PC-3 (cell line): ENCODE results near the gene EVA1A. TPM values are rescaled to one million over a fixed set of nuclear protein-coding genes. Genes with fewer than 3 reads are reported as not detected.

ENCODE experiments used
- ATAC-seq: fragments of 200-7000 bp; cut with Tn5 transposase; 2 replicates; pipeline ENCODE4 v1.9.1; 2020; ENCODE audit warnings: mild to moderate bottlenecking, moderate library complexity
- BruUV-seq: library from RNA; stranded (reverse); fragments of 400-500 nt; replicated peaks from 2 replicates; lab custom pipeline; 2021; lab: Mats Ljungman, UMichigan
- CTCF ChIA-PET: fragments of 300-600 bp; sonication (Branson Sonifier 250); formaldehyde crosslinking; loops from one replicate; lab custom pipeline; 2022; ENCODE audit warnings: antibody characterized with exemption; lab: Charles Lee
- POLR2A ChIA-PET: fragments of 300-600 bp; sonication (Branson Sonifier 250); formaldehyde crosslinking; loops from one replicate; lab custom pipeline; 2022; ENCODE audit warnings: antibody characterized with exemption; ENCODE audit not compliant: unreplicated experiment; lab: Charles Lee
- DNase-seq: peaks from one replicate; pipeline ENCODE4 v3.0.0-alpha.2; 2015
- H2AFZ ChIP-seq: fragments of 300-600 bp; sonication (generic); 2 replicates; pipeline ENCODE4 v1.6.0; 2016; ENCODE audit warnings: antibody characterized with exemption, low read length
- H3F3A ChIP-seq: fragments of 300-600 bp; sonication (generic); one replicate; pipeline ENCODE4 v1.6.0; 2017; ENCODE audit warnings: antibody characterized with exemption, low read length, control low read depth, mild to moderate bottlenecking; ENCODE audit not compliant: unreplicated experiment
- H3K27ac ChIP-seq: fragments of 300-600 bp; sonication (generic); 2 replicates; pipeline ENCODE4 v1.5.1; 2016; ENCODE audit warnings: mild to moderate bottlenecking, low read length
- H3K27me3 ChIP-seq: fragments of 300-600 bp; sonication (generic); 2 replicates; pipeline ENCODE4 v1.6.1; 2016; ENCODE audit warnings: low read length, mixed read lengths
- H3K36me3 ChIP-seq: fragments of 300-600 bp; sonication (generic); 2 replicates; pipeline ENCODE4 v1.6.1; 2016; ENCODE audit warnings: low read depth, mixed run types, low read length, mixed read lengths
- H3K4me1 ChIP-seq: fragments of 300-600 bp; sonication (generic); 2 replicates; pipeline ENCODE4 v1.5.1; 2016; ENCODE audit warnings: low read length; ENCODE audit not compliant: insufficient read depth
- H3K4me2 ChIP-seq: fragments of 300-600 bp; sonication (generic); 2 replicates; pipeline ENCODE4 v1.6.0; 2016; ENCODE audit warnings: low read length
- H3K4me3 ChIP-seq: fragments of 300-600 bp; sonication (generic); 2 replicates; pipeline ENCODE4 v1.5.1; 2016; ENCODE audit warnings: mild to moderate bottlenecking, low read length, mixed read lengths
- H3K79me2 ChIP-seq: fragments of 300-600 bp; sonication (generic); 2 replicates; pipeline ENCODE4 v1.6.1; 2017; ENCODE audit warnings: low read length, mixed read lengths
- H3K9ac ChIP-seq: fragments of 300-600 bp; sonication (generic); 2 replicates; pipeline ENCODE4 v1.6.0; 2016; ENCODE audit warnings: mild to moderate bottlenecking, low read length
- H3K9me2 ChIP-seq: fragments of 300-600 bp; sonication (generic); replicated peaks from 2 replicates; pipeline ENCODE4 v1.6.1; 2016; ENCODE audit warnings: mixed run types, low read length, mixed read lengths
- H3K9me3 ChIP-seq: fragments of 300-600 bp; sonication (generic); 2 replicates; pipeline ENCODE4 v1.6.1; 2016; ENCODE audit warnings: low read length, mixed read lengths
- H4K20me1 ChIP-seq: fragments of 300-600 bp; sonication (generic); 2 replicates; pipeline ENCODE4 v1.6.1; 2016; ENCODE audit warnings: low read length, mixed read lengths
- EZH2 ChIP-seq: fragments of 300-600 bp; sonication (generic); IDR thresholded peaks from one replicate; pipeline ENCODE4 v1.6.1; 2017; ENCODE audit warnings: antibody characterized with exemption, mild to moderate bottlenecking, low read length; ENCODE audit not compliant: unreplicated experiment
- EZH2phosphoT487 ChIP-seq: fragments of 300-600 bp; sonication (generic); IDR thresholded peaks from 2 replicates; pipeline ENCODE4 v1.6.1; 2018; ENCODE audit warnings: mild to moderate bottlenecking, antibody characterized with exemption, low read length, borderline replicate concordance
- intact Hi-C: fragments of 100-400 bp; cut with micrococcal nuclease; formaldehyde crosslinking; loops from 2 replicates; pipeline ENCODE4 v1.9.0; 2023
- total RNA-seq: library from RNA; depleted of rRNA; stranded (reverse); fragments of >200 nt; gene quantifications from 2 replicates; pipeline ENCODE4 v1.2.3, GENCODE V29; 2014
- TF ChIP-seq, protein P1 (sequence below): fragments of 300-600 bp; sonication (generic); conservative IDR thresholded peaks from 2 replicates; pipeline ENCODE4 v1.5.1; 2017; ENCODE audit warnings: antibody characterized with exemption, low read depth, mild to moderate bottlenecking, low read length

The EVA1A gene
- total RNA-seq, 1 experiment from 2014 or later = 48.9 TPM

DNA sequence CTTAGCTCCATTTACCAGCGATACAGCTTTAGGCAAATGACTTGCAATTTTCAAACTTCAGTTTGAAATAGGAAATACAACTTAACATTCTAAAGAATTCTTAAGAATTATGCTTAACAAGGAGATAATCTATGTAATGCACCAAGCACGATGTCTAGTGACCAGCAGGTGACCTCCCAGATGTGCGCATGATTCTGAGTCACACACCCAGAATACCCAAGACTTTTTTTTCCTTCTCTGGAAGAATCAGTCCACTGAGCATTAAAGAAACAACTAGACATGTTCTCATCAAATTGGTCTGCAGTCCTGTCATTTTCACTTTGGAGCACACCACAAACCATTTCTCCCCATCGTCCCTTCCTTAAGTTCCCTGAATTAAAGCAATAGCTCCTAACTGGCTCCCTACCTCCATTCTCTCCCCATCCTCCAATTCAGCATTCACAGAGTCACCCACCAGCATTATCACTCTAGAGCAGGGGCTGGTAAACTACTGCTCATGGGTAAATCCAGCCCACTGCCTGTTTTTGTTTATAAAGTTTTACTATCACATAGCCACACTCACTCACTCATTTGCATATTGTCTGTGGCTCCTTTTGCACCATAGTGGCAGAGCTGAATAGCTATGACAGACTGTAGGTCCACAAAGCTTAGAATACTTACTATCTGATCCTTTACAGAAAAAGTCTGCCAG is 13.2 kb downstream of the EVA1A start:
- TF ChIP-seq, protein P1, sequence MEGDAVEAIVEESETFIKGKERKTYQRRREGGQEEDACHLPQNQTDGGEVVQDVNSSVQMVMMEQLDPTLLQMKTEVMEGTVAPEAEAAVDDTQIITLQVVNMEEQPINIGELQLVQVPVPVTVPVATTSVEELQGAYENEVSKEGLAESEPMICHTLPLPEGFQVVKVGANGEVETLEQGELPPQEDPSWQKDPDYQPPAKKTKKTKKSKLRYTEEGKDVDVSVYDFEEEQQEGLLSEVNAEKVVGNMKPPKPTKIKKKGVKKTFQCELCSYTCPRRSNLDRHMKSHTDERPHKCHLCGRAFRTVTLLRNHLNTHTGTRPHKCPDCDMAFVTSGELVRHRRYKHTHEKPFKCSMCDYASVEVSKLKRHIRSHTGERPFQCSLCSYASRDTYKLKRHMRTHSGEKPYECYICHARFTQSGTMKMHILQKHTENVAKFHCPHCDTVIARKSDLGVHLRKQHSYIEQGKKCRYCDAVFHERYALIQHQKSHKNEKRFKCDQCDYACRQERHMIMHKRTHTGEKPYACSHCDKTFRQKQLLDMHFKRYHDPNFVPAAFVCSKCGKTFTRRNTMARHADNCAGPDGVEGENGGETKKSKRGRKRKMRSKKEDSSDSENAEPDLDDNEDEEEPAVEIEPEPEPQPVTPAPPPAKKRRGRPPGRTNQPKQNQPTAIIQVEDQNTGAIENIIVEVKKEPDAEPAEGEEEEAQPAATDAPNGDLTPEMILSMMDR = no peak
- TF ChIP-seq EZH2 (no peak), EZH2phosphoT487 (no peak)
- no peak for ATAC-seq

DNA sequence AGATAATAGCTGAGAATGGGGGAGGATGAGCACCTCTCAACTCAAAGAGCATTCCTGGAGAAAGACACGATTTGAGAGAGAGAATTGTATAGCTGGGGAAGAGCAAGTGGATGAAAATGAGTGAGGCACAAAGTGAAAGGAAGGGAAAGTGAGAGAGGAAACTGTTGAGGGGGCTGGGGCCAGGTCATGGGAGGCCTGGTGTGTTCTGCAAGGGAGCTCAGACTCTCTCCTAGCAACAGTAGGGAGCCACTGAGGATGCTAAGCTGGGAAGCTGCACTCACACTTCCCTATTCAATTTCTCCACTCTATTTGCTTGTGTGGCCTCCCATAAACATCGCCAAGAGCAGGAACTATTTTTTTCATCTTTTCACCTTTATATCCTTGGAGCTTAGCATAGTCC is 14.8 kb downstream of the EVA1A start:
- H3K79me2 ChIP-seq = no peaks in the 10 kb centered on the region
- H3K9me3 ChIP-seq = no peaks in the 10 kb centered on the region
- POLR2A ChIA-PET = no interaction called here
- no peak overlapping the region for H3K4me2 ChIP-seq
- H3K36me3 ChIP-seq = peaks cover 4% of the 10 kb centered on the region; the same call in 1 of the 2 replicates
- H4K20me1 ChIP-seq = no peaks in the 10 kb centered on the region
- no peak overlapping the region for H2AFZ ChIP-seq
- DNase-seq (no peak), ATAC-seq (no peak)
- no peak overlapping the region for H3K9ac ChIP-seq
- H3K27ac ChIP-seq = no peak overlapping the region
- no peak overlapping the region for H3K4me3 ChIP-seq
- no peaks in the 10 kb centered on the region for H3K27me3 ChIP-seq
- BruUV-seq = no TSS peak
- TF ChIP-seq EZH2phosphoT487 = no peak
- no peak for TF ChIP-seq EZH2
- TF ChIP-seq, protein P1 = no peak
- CTCF ChIA-PET = interaction anchor here (0.6 kb wide), 1 partner anchor 65 kb away, joined by 3 read pairs; no protein-coding TSS in a partner anchor
- no peaks in the 10 kb centered on the region for H3F3A ChIP-seq
- H3K9me2 ChIP-seq = no peaks in the 10 kb centered on the region
- intact Hi-C loops = no loop called here
- H3K4me1 ChIP-seq = peaks cover 13% of the 10 kb centered on the region

More for the DNA sequence above, 13.2 kb downstream of the EVA1A start:
- Histone ChIP-seq H3K9me2 (no peaks in the 10 kb centered on the region), H3K4me3 (no peak overlapping the region), H2AFZ (no peak overlapping the region), H3K27ac (no peak overlapping the region), H3K9me3 (no peaks in the 10 kb centered on the region), H3K4me2 (no peak overlapping the region), H3K4me1 (peaks cover 13% of the 10 kb centered on the region), H3F3A (no peaks in the 10 kb centered on the region), H3K36me3 (peaks cover 4% of the 10 kb centered on the region; the same call in 1 of the 2 replicates), H3K9ac (no peak overlapping the region), H3K27me3 (no peaks in the 10 kb centered on the region), H4K20me1 (no peaks in the 10 kb centered on the region), H3K79me2 (no peaks in the 10 kb centered on the region)
- ChIA-PET CTCF (no interaction called here), POLR2A (interaction anchor here (0.6 kb wide), 1 partner anchor 11 kb away, joined by 4 read pairs; no protein-coding TSS in a partner anchor)
- DNase-seq = no peak
- BruUV-seq = no TSS peak
- intact Hi-C loops = no loop called here

DNA sequence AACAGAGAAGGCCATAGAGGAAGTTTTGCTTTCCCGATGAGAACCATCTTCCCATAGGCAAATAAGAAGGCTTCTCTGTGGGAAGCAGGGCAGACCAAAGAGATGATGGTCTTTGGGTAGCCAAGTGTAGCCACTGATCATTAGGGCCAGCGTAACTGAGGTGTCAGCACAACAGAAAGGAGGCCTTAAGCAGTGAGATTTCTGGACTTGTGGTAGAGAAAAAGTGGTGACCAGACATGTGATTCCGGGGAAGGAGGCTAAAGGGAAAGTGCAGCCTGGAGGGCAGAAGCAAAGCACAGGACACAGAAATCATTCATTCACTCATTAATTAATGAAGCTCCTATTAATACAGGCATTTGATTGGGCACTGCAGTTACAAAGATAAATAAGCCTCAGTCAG is 15.4 kb downstream of the EVA1A start:
- no peaks in the 10 kb centered on the region for H4K20me1 ChIP-seq
- no peak overlapping the region for H3K9ac ChIP-seq
- ATAC-seq = no peak
- H3K79me2 ChIP-seq = no peaks in the 10 kb centered on the region
- ChIA-PET POLR2A (no interaction called here), CTCF (no interaction called here)
- no peak for TF ChIP-seq EZH2
- no peak for TF ChIP-seq EZH2phosphoT487
- TF ChIP-seq, protein P1 = no peak
- no peaks in the 10 kb centered on the region for H3K9me3 ChIP-seq
- intact Hi-C loops = no loop called here
- DNase-seq = no peak
- H3K4me2 ChIP-seq = no peak overlapping the region
- H3K36me3 ChIP-seq = peaks cover 4% of the 10 kb centered on the region; the same call in 1 of the 2 replicates
- H3K4me3 ChIP-seq = no peak overlapping the region
- H2AFZ ChIP-seq = no peak overlapping the region
- H3K4me1 ChIP-seq = peaks cover 12% of the 10 kb centered on the region
- H3K9me2 ChIP-seq = no peaks in the 10 kb centered on the region
- no peaks in the 10 kb centered on the region for H3K27me3 ChIP-seq
- BruUV-seq = no TSS peak
- H3K27ac ChIP-seq = no peak overlapping the region
- H3F3A ChIP-seq = no peaks in the 10 kb centered on the region
